GM19238 (cell line): Measurements from ENCODE around the gene CALM3.
"Not testable (repeated sequence)": the region's sequence is repeated elsewhere in the genome, so short reads cannot be mapped to it uniquely, and the experiment has no call there.

Source experiments
- DNase-seq: peaks from one replicate; pipeline ENCODE4 v3.0.0; 2011; ENCODE audit warnings: low spot score; ENCODE audit not compliant: insufficient read length

The CALM3 gene

GRCh38 chr19:46614114-46614722 lies 13.1 kb downstream of the CALM3 start:
- DNase-seq, result peak; percentile 77

- DNase-seq, result no peak
These were observed 14.8 kb downstream of the CALM3 start for GRCh38 chr19:46615966-46616365.

GRCh38 chr19:46616631-46617322 lies 15.6 kb downstream of the CALM3 start:
- no peak for DNase-seq

GRCh38 chr19:46617601-46618000 lies 16.5 kb downstream of the CALM3 start:
- DNase-seq, result no peak

- no peak for DNase-seq
These were observed 17.6 kb downstream of the CALM3 start for GRCh38 chr19:46618670-46619231.

GRCh38 chr19:46620267-46620666 lies 19.1 kb downstream of the CALM3 start:
- DNase-seq, result no peak

GRCh38 chr19:46620716-46621115 lies 19.6 kb downstream of the CALM3 start:
- no peak for DNase-seq

- no peak for DNase-seq
These were observed 20.3 kb downstream of the CALM3 start for GRCh38 chr19:46621191-46622117.

- DNase-seq, result no peak
These were observed 21.0 kb downstream of the CALM3 start for GRCh38 chr19:46622118-46622446.

- no peak for DNase-seq
These were observed 22.9 kb downstream of the CALM3 start for GRCh38 chr19:46623915-46624502.

- DNase-seq, result no peak
These were observed 24.0 kb downstream of the CALM3 start, which contains the start of gene PTGIR for GRCh38 chr19:46624958-46625661. TSS of gene PTGIR (minus strand) at chr19:46625089. CDS start at chr19:46624225, 864 bp downstream.

- DNase-seq, result no peak
These were observed 24.6 kb downstream of the CALM3 start for GRCh38 chr19:46625731-46626130.

GRCh38 chr19:46626446-46626845 lies 25.3 kb downstream of the CALM3 start:
- no peak for DNase-seq

- DNase-seq, result not testable (repeated sequence)
These were observed 27.8 kb downstream of the CALM3 start for GRCh38 chr19:46628970-46629369.

- DNase-seq, result no peak
These were observed 28.5 kb downstream of the CALM3 start for GRCh38 chr19:46629546-46630025.

GRCh38 chr19:46630586-46631205 lies 29.6 kb downstream of the CALM3 start:
- DNase-seq, result no peak

GRCh38 chr19:46631481-46631880 lies 30.4 kb downstream of the CALM3 start:
- DNase-seq, result no peak

GRCh38 chr19:46633130-46633529 lies 32.0 kb downstream of the CALM3 start:
- no peak for DNase-seq

GRCh38 chr19:46634045-46634655 lies 33.0 kb downstream of the CALM3 start:
- peak; percentile 90 for DNase-seq
